IMR-90 (cell line): ENCODE data around the gene RIMS1. TPM values are rescaled to one million over a fixed set of nuclear protein-coding genes. Genes with fewer than 3 reads are reported as not detected.
A peak's percentile ranks its signal among the peaks of the same experiment; 100 is the strongest.

Source experiments
- ATAC-seq: fragments of 200-7000 bp; cut with Tn5 transposase; 2 replicates; pipeline ENCODE4 v1.9.1; 2020; ENCODE audit warnings: low read depth, mild to moderate bottlenecking, moderate library complexity
- BruUV-seq: library from RNA; stranded (reverse); fragments of 400-500 nt; replicated peaks from 2 replicates; lab custom pipeline; 2021; lab: Mats Ljungman, UMichigan
- CTCF ChIA-PET: fragments of 300-600 bp; formaldehyde crosslinking; extraction: SDS; loops from one replicate; lab custom pipeline; 2021; ENCODE audit warnings: antibody characterized with exemption; lab: Yijun Ruan, JAX
- POLR2A ChIA-PET: fragments of 300-600 bp; sonication (Branson Sonifier 250); formaldehyde crosslinking; loops from one replicate; lab custom pipeline; 2022; ENCODE audit warnings: antibody characterized with exemption; ENCODE audit not compliant: unreplicated experiment; lab: Charles Lee
- DNase-seq: peaks from one replicate; pipeline ENCODE4 v3.0.0; 2013
- H2AFZ ChIP-seq: replicated peaks from 2 replicates; pipeline ENCODE3; 2013; ENCODE audit warnings: low read length, mild to moderate bottlenecking; ENCODE audit not compliant: poor library complexity
- H2AK5ac ChIP-seq: 2 replicates; pipeline ENCODE4 v1.6.1; 2013; ENCODE audit warnings: low read depth, low read length, inconsistent platforms
- H2AK9ac ChIP-seq: replicated peaks from 2 replicates; pipeline ENCODE3; 2013; ENCODE audit warnings: mild to moderate bottlenecking, low read depth, low read length, moderate library complexity; ENCODE audit not compliant: poor library complexity
- H2BK120ac ChIP-seq: 2 replicates; pipeline ENCODE4 v1.6.1; 2013; ENCODE audit warnings: low read depth, low read length, inconsistent platforms
- H2BK15ac ChIP-seq: 3 replicates; pipeline ENCODE4 v1.6.1; 2013; ENCODE audit warnings: low read depth, low read length, inconsistent platforms
- H2BK20ac ChIP-seq: 2 replicates; pipeline ENCODE4 v1.6.1; 2013; ENCODE audit warnings: low read depth, mild to moderate bottlenecking, inconsistent platforms, low read length, moderate library complexity
- H2BK5ac ChIP-seq: 2 replicates; pipeline ENCODE4 v1.6.1; 2013; ENCODE audit warnings: mild to moderate bottlenecking, low read depth, low read length, inconsistent platforms; ENCODE audit not compliant: poor library complexity, severe bottlenecking
- H3K14ac ChIP-seq: replicated peaks from 2 replicates; pipeline ENCODE4 v1.6.1; 2013; ENCODE audit warnings: low read depth, low read length, inconsistent platforms
- H3K18ac ChIP-seq: 2 replicates; pipeline ENCODE4 v1.6.1; 2013; ENCODE audit warnings: low read depth, low read length, control low read depth
- H3K23ac ChIP-seq: 2 replicates; pipeline ENCODE4 v1.6.1; 2013; ENCODE audit warnings: low read depth, low read length, inconsistent platforms
- H3K27ac ChIP-seq: 2 replicates; pipeline ENCODE4 v1.5.1; 2013; ENCODE audit warnings: mild to moderate bottlenecking, control low read depth, low read length; ENCODE audit not compliant: insufficient read depth
- H3K27me3 ChIP-seq: 2 replicates; pipeline ENCODE4 v1.6.1; 2013; ENCODE audit warnings: low read length; ENCODE audit not compliant: control insufficient read depth, insufficient read depth
- H3K36me3 ChIP-seq: 2 replicates; pipeline ENCODE4 v1.6.1; 2013; ENCODE audit warnings: low read length, mixed read lengths; ENCODE audit not compliant: control insufficient read depth, insufficient read depth
- H3K4ac ChIP-seq: 2 replicates; pipeline ENCODE4 v1.6.1; 2013; ENCODE audit warnings: low read depth, low read length, inconsistent platforms
- H3K4me1 ChIP-seq: 2 replicates; pipeline ENCODE4 v1.6.1; 2013; ENCODE audit warnings: low read length, mixed read lengths; ENCODE audit not compliant: control insufficient read depth, insufficient read depth
- H3K4me2 ChIP-seq: 2 replicates; pipeline ENCODE4 v1.6.1; 2013; ENCODE audit warnings: low read depth, mild to moderate bottlenecking, control low read depth, low read length, moderate library complexity
- H3K4me3 ChIP-seq: 2 replicates; pipeline ENCODE4 v1.5.1; 2013; ENCODE audit warnings: low read depth, mild to moderate bottlenecking, control low read depth, low read length, moderate library complexity; ENCODE audit not compliant: insufficient read depth
- H3K56ac ChIP-seq: 2 replicates; pipeline ENCODE4 v1.6.1; 2013; ENCODE audit warnings: low read length, inconsistent platforms; ENCODE audit not compliant: insufficient read depth; ENCODE audit errors: extremely low read depth
- H3K79me1 ChIP-seq, 2 experiments: 2 replicates each; pipeline ENCODE4 v1.6.1; 2013; ENCODE audit warnings: low read length in 2 of 2, inconsistent platforms in 1 of 2, low read depth in 1 of 2
- H3K9ac ChIP-seq: 2 replicates; pipeline ENCODE4 v1.6.1; 2013; ENCODE audit warnings: low read depth, low read length, control low read depth
- H3K9me1 ChIP-seq: 2 replicates; pipeline ENCODE4 v1.6.1; 2013; ENCODE audit warnings: low read length, inconsistent platforms; ENCODE audit not compliant: insufficient read depth
- H3K9me3 ChIP-seq: 2 replicates; pipeline ENCODE4 v1.6.1; 2013; ENCODE audit warnings: low read length; ENCODE audit not compliant: control insufficient read depth, insufficient read depth
- H4K20me1 ChIP-seq: 2 replicates; pipeline ENCODE4 v1.6.1; 2013; ENCODE audit warnings: low read length, inconsistent platforms; ENCODE audit not compliant: insufficient read depth
- H4K5ac ChIP-seq: 2 replicates; pipeline ENCODE4 v1.6.1; 2013; ENCODE audit warnings: mild to moderate bottlenecking, low read depth, low read length, control low read depth
- H4K8ac ChIP-seq, 2 experiments: 2 replicates each; pipeline ENCODE4 v1.6.1; 2013; ENCODE audit warnings: low read depth in 2 of 2, low read length in 2 of 2, control low read depth in 1 of 2, inconsistent platforms in 1 of 2
- H4K91ac ChIP-seq: 2 replicates; pipeline ENCODE4 v1.6.1; 2013; ENCODE audit warnings: low read depth, low read length, inconsistent platforms; ENCODE audit not compliant: insufficient read depth
- CEBPB ChIP-seq: IDR thresholded peaks from 2 replicates; pipeline ENCODE4 v1.6.1; 2012; ENCODE audit warnings: low read depth, low read length, improper control_type of control experiment
- RCOR1 ChIP-seq: IDR thresholded peaks from 2 replicates; pipeline ENCODE4 v1.6.1; 2012; ENCODE audit warnings: mild to moderate bottlenecking, low read length, improper control_type of control experiment; ENCODE audit not compliant: insufficient replicate concordance
- WGBS, 2 experiments: methylation state at CpG; one replicate each; pipeline versions ENCODE4 v1.1.5 to v1.1.7; 2013; ENCODE audit warnings: missing lambda C conversion rate in 2 of 2; ENCODE audit not compliant: insufficient read length in 1 of 2; ENCODE audit errors: extremely low coverage in 2 of 2; 5-methylcytosine and 5-hydroxymethylcytosine counted together
- dilution Hi-C: fragments of 300-500 bp; cut with HindIII; formaldehyde crosslinking; loops from one replicate; pipeline ENCODE4 v1.14.3; 2018; ENCODE audit warnings: low sequenced_read_pairs; ENCODE audit not compliant: unreplicated experiment
- in situ Hi-C: fragments of 300-500 bp; cut with MboI; formaldehyde crosslinking; loops from 3 replicates; pipeline ENCODE4 v1.14.3; 2019; ENCODE audit warnings: low sequenced_read_pairs, inconsistent platforms, mixed read lengths
- intact Hi-C: fragments of 100-400 bp; cut with micrococcal nuclease; formaldehyde crosslinking; loops from 2 replicates; pipeline ENCODE4 v1.10.0; 2022
- polyA plus RNA-seq, 3 experiments: library from polyadenylated mRNA; depleted of rRNA; stranded (reverse); fragments of >200 nt; gene quantifications; 2 replicates each; pipeline ENCODE4 v1.2.3, GENCODE V29; 2012; ENCODE audit warnings: low replicate concordance in 1 of 3
- total RNA-seq: library from RNA; depleted of rRNA; stranded (reverse); fragments of >200 nt; gene quantifications from 2 replicates; pipeline ENCODE4 v1.2.3, GENCODE V29; 2012

The RIMS1 gene
- total and polyA plus RNA-seq, 2 of the 4 experiments (the other 2 are of a cell fraction), result 0.44 to 3.8 TPM

DNA sequence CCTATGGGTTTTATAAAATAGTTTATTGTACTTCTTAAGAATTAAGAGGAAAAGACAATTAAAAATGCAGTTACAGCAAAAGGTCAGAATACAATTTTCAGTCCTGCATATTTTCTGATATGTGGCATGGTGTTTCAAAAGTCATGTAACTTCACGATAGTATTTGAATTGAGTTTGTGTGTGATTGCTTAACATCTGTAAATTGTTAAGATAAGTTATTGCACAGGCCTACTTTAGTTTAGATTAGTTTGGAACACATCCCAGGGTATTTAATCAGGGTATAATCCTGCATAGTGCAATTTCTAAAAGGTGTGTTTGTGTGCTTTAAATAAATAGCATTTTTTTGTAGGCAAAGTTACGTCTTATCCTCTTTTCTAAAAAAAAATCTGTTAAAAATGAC lies 289.6 kb downstream of the RIMS1 start:
- ChIA-PET POLR2A (no interaction called here), CTCF (no interaction called here)
- H2BK120ac ChIP-seq, result no peak overlapping the region
- peaks cover 2% of the 10 kb centered on the region; the same call in 1 of the 2 replicates for H3K27me3 ChIP-seq
- no peak overlapping the region for H2BK20ac ChIP-seq
- no peak overlapping the region for H3K4me3 ChIP-seq
- no peak overlapping the region for H2BK15ac ChIP-seq
- no peak overlapping the region for H3K14ac ChIP-seq
- H4K5ac ChIP-seq, result no peak overlapping the region
- no peak overlapping the region for H2BK5ac ChIP-seq
- no peak overlapping the region for H3K56ac ChIP-seq
- H4K91ac ChIP-seq, result no peak overlapping the region
- no peaks in the 10 kb centered on the region for H3K36me3 ChIP-seq
- no peak for TF ChIP-seq RCOR1
- TF ChIP-seq CEBPB, result peak; percentile 80
- H4K8ac ChIP-seq, result no peak overlapping the region
- ATAC-seq (peak; percentile 76), DNase-seq (peak; percentile 59)
- H2AFZ ChIP-seq, result no peak overlapping the region
- no peaks in the 10 kb centered on the region for H4K20me1 ChIP-seq
- no peak overlapping the region for H3K4me2 ChIP-seq
- H3K79me1 ChIP-seq, result no peaks in the 10 kb centered on the region
- H3K27ac ChIP-seq, result no peak overlapping the region
- no CpG with 5 or more reads among the region's 2 CpGs for WGBS, 2 experiments
- intact Hi-C loops (no loop called here), in situ Hi-C loops (no loop called here), dilution Hi-C loops (no loop called here)
- no peak overlapping the region for H2AK9ac ChIP-seq
- H3K9me3 ChIP-seq, result no peaks in the 10 kb centered on the region
- H3K9ac ChIP-seq, result no peak overlapping the region
- H3K4ac ChIP-seq, result no peak overlapping the region
- no TSS peak for BruUV-seq
- no peaks in the 10 kb centered on the region for H3K9me1 ChIP-seq
- peaks cover 2% of the 10 kb centered on the region; the same call in 1 of the 2 replicates for H3K4me1 ChIP-seq
- H3K23ac ChIP-seq, result no peak overlapping the region
- no peak overlapping the region for H2AK5ac ChIP-seq
- H3K18ac ChIP-seq, result no peak overlapping the region
